Mesothelial cell of epicardium (in vitro differentiated cells): ENCODE results near the gene KLHL21. TPM values are rescaled to one million over a fixed set of nuclear protein-coding genes. Genes with fewer than 3 reads are reported as not detected.
A peak's percentile ranks its signal among the peaks of the same experiment; 100 is the strongest.
"Not testable (repeated sequence)": the region's sequence is repeated elsewhere in the genome, so short reads cannot be mapped to it uniquely, and the experiment has no call there.

Experiments
- DNase-seq, 2 experiments: peaks; one replicate each; pipeline ENCODE4 v3.0.0; 2021; ENCODE audit warnings: low spot score in 2 of 2; ENCODE audit not compliant: unreplicated experiment in 2 of 2
- H3K27ac Mint-ChIP-seq: 2 replicates; pipeline ENCODE4 v1.8.0; 2021; ENCODE audit warnings: mixed read lengths
- H3K27me3 Mint-ChIP-seq: 2 replicates; pipeline ENCODE4 v1.8.0; 2021; ENCODE audit warnings: low read depth, mixed read lengths
- H3K36me3 Mint-ChIP-seq: 2 replicates; pipeline ENCODE4 v1.8.0; 2021; ENCODE audit warnings: mixed read lengths
- H3K4me1 Mint-ChIP-seq: 2 replicates; pipeline ENCODE4 v1.8.0; 2021; ENCODE audit warnings: mixed read lengths
- H3K4me3 Mint-ChIP-seq: 2 replicates; pipeline ENCODE4 v1.8.0; 2021; ENCODE audit warnings: mild to moderate bottlenecking, moderate library complexity, mixed read lengths
- H3K9me3 Mint-ChIP-seq: 2 replicates; pipeline ENCODE4 v1.8.0; 2021; ENCODE audit warnings: mixed read lengths
- total RNA-seq: library from RNA; stranded (reverse); gene quantifications from 3 replicates; pipeline ENCODE4 v1.2.1, GENCODE V29; 2021
- TF ChIP-seq, protein P1 (sequence below): fragments of 200-600 bp; sonication (generic); IDR thresholded peaks from one replicate; pipeline ENCODE4 v1.5.0; 2021; ENCODE audit warnings: antibody characterized with exemption; ENCODE audit not compliant: unreplicated experiment

KLHL21 gene
- total RNA-seq, 1 donor from 2014 or later, result 25.1 TPM

- Mint-ChIP-seq H3K9me3 (no peaks in the 10 kb centered on the region), H3K36me3 (no peaks in the 10 kb centered on the region), H3K4me3 (peak overlapping the region; percentile 66), H3K27me3 (no peaks in the 10 kb centered on the region), H3K27ac (peak overlapping the region; percentile 99), H3K4me1 (peaks cover 38% of the 10 kb centered on the region)
- DNase-seq, result peak in 1 of 2 experiments; percentile 61
- TF ChIP-seq, protein P1, sequence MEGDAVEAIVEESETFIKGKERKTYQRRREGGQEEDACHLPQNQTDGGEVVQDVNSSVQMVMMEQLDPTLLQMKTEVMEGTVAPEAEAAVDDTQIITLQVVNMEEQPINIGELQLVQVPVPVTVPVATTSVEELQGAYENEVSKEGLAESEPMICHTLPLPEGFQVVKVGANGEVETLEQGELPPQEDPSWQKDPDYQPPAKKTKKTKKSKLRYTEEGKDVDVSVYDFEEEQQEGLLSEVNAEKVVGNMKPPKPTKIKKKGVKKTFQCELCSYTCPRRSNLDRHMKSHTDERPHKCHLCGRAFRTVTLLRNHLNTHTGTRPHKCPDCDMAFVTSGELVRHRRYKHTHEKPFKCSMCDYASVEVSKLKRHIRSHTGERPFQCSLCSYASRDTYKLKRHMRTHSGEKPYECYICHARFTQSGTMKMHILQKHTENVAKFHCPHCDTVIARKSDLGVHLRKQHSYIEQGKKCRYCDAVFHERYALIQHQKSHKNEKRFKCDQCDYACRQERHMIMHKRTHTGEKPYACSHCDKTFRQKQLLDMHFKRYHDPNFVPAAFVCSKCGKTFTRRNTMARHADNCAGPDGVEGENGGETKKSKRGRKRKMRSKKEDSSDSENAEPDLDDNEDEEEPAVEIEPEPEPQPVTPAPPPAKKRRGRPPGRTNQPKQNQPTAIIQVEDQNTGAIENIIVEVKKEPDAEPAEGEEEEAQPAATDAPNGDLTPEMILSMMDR, result no peak
Measured at GRCh38 chr1:6603238-6603914, 707 bp upstream of the KLHL21 start.

DNA sequence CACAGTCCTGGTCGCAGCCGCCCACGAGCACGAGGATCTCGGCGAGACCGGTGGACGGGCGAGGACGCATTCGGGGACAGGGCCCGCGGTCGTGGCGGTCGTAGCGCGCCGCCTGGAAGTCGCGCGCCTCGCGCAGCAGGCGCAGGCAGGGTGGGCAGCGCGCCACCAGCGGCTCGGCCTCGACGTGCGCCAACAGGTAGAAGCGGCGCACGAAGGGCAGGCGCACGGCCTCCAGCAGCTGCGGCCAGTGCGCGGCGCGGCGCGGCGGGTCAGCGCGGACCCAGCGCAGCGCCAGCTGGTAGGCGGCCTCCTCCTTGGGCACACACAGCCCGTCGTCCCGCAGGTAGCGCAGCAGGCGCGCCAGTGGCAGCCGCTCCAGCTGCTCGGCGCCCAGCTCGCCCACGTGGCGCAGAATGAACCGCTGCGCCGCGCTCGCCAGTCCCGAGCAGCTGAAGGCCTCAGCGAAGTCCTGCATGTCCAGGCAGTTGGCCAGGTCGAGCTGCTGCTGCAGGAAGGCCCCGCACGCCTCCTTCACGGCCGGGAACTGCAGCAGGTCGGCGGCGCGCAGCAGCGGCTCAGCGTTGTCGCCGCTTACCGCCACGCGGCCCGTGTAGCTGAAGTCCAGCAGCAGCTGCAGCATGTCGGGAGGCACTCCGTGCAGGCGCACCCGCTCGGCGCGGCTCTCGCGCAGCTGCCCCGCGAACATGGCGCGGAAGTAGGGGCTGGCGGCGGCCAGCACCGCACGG is 573 bp downstream of the KLHL21 start:
- Mint-ChIP-seq H3K27ac (peak overlapping the region; percentile 64), H3K9me3 (no peaks in the 10 kb centered on the region), H3K27me3 (no peaks in the 10 kb centered on the region), H3K4me3 (peak overlapping the region; percentile 92), H3K36me3 (no peaks in the 10 kb centered on the region), H3K4me1 (peaks cover 39% of the 10 kb centered on the region)
- TF ChIP-seq, protein P1, result no peak
- peak in 1 of 2 experiments; percentile 76 for DNase-seq

DNA sequence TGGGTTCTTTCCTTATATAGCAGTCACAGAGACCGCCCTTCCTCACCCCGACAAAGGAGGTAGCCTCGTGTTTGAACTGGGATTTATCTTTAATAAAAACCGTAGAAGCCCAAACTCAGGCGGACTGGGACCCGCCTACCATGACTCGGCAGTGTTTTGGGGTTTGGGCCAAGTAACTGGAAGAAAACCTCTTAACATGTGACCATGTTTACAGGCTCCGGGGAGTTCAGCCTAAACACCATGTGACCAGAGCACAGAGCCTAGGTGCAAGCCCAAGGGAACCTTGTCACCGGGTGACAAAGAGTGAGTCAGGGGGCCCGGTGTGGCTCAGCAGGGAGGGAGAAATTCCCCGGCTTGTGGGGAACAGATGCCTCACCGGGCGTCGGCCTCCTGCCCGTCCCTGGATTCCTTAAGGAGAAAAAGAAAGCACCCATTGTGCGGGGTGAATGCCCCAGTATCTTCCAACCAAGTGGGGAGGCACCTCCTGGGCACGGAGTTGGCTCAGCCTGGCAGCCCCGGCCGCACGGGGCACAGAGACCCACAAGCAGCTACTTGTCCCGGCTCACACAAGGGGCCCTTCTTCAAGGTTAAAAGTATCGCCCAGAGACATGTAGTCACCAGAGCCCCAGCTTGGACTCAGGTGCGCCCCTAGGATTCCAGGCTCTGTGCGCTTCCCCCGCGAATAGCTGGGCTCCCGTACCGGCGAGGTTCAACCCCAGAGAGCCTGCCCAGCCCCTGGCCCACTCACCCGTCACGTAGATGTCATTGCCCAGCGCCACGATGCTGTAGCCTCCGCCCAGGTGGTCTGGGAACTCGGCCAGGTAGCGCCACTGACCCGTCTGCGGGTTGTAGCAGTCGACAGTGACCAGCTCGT is 1.4 kb downstream of the KLHL21 start:
- no peaks in the 10 kb centered on the region for H3K36me3 Mint-ChIP-seq
- peak in 1 of 2 experiments; percentile 53 for DNase-seq
- no peaks in the 10 kb centered on the region for H3K27me3 Mint-ChIP-seq
- H3K4me1 Mint-ChIP-seq, result peaks cover 47% of the 10 kb centered on the region
- H3K9me3 Mint-ChIP-seq, result no peaks in the 10 kb centered on the region
- peak overlapping the region; percentile 94 for H3K27ac Mint-ChIP-seq
- peak overlapping the region; percentile 92 for H3K4me3 Mint-ChIP-seq
- TF ChIP-seq, protein P1, result no peak

DNA sequence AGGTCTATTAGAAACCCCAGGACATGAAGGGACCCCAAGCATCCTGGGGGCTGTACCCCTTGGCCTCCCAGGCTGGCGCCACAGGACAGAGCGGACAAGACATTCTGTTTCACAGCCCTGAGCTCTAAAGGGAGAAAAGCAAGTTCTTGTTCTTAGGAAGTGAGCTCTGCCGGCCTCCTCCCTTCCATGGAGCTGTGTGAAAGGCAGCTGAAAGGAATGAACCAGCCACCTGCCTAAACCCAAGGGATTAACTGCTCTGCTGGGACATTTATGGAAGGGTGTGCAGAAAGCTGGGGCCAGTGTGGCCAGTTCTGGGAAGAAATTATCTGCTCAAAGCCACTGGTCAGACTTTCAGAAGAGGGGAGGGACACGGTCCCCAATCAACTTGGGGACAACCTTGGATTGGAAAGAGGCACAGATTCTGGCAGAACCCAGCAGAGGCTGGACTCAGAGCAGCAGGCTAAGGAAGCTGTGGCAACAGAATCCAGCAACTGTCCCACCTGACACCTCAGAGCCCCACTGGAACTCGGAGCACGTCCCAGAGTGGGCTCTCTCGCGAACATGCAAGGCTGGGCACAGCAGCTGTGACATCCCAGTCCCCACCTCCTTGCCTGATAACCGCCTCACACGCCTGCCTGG is 2.1 kb downstream of the KLHL21 start:
- no peaks in the 10 kb centered on the region for H3K9me3 Mint-ChIP-seq
- H3K27me3 Mint-ChIP-seq, result no peaks in the 10 kb centered on the region
- H3K4me3 Mint-ChIP-seq, result peak overlapping the region; percentile 92
- no peaks in the 10 kb centered on the region for H3K36me3 Mint-ChIP-seq
- TF ChIP-seq, protein P1, result no peak
- no peak for DNase-seq
- peak overlapping the region; percentile 94 for H3K27ac Mint-ChIP-seq
- peaks cover 49% of the 10 kb centered on the region for H3K4me1 Mint-ChIP-seq

DNA sequence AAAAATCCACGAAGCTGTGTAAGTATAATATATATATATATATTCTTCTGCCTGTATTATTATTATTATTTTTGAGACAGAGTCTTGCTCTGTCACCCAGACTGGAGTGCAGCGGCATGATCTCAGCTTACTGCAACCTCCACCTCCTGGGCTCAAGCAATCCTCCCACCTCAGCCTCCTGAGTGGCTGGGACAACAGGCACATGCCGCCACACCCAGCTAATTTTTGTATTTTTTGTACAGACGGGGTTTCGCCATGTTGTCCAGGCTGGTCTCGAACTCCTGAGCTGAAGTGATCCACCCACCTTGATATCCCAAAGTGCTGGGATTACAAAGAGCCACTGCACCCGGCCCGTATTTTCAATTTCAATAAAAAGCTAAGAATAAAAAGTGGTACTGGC is 2.7 kb downstream of the KLHL21 start:
- DNase-seq, H3K27me3 Mint-ChIP-seq, H3K27ac Mint-ChIP-seq, H3K36me3 Mint-ChIP-seq, H3K9me3 Mint-ChIP-seq: not testable (repeated sequence)
- Mint-ChIP-seq H3K4me3 (peak overlapping the region; percentile 92), H3K4me1 (peaks cover 46% of the 10 kb centered on the region)
